ENCODE measurements around the gene PLCH1.

GRCh38 chr3:155629056-155629455 lies 115.8 kb downstream of the PLCH1 start:
- TF ChIP-seq POLR2A (IDR thresholded peaks at IDR 0.05) = no peak
- TF ChIP-seq, protein P1, sequence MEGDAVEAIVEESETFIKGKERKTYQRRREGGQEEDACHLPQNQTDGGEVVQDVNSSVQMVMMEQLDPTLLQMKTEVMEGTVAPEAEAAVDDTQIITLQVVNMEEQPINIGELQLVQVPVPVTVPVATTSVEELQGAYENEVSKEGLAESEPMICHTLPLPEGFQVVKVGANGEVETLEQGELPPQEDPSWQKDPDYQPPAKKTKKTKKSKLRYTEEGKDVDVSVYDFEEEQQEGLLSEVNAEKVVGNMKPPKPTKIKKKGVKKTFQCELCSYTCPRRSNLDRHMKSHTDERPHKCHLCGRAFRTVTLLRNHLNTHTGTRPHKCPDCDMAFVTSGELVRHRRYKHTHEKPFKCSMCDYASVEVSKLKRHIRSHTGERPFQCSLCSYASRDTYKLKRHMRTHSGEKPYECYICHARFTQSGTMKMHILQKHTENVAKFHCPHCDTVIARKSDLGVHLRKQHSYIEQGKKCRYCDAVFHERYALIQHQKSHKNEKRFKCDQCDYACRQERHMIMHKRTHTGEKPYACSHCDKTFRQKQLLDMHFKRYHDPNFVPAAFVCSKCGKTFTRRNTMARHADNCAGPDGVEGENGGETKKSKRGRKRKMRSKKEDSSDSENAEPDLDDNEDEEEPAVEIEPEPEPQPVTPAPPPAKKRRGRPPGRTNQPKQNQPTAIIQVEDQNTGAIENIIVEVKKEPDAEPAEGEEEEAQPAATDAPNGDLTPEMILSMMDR (IDR thresholded peaks at IDR 0.05) = no peak

Measured in ovary (tissue), 3 donors.